Measurements from ENCODE around the gene CDH23. TPM values are rescaled to one million over a fixed set of nuclear protein-coding genes. Genes with fewer than 3 reads are reported as not detected.

CDH23 gene
- total RNA-seq, 4 donors from 2014 or later, result 13.8 to 20.1 (median 17.3) TPM

GRCh38 chr10:71780719-71781118, 384.0 kb downstream of the CDH23 start:
- DNase-seq (ENCODE audit: low spot score in 2 of 2), result no peak
- no peaks in the 10 kb centered on the region for H3K36me3 ChIP-seq
- no peaks in the 10 kb centered on the region for H3K27me3 ChIP-seq
- TF ChIP-seq, protein P1, sequence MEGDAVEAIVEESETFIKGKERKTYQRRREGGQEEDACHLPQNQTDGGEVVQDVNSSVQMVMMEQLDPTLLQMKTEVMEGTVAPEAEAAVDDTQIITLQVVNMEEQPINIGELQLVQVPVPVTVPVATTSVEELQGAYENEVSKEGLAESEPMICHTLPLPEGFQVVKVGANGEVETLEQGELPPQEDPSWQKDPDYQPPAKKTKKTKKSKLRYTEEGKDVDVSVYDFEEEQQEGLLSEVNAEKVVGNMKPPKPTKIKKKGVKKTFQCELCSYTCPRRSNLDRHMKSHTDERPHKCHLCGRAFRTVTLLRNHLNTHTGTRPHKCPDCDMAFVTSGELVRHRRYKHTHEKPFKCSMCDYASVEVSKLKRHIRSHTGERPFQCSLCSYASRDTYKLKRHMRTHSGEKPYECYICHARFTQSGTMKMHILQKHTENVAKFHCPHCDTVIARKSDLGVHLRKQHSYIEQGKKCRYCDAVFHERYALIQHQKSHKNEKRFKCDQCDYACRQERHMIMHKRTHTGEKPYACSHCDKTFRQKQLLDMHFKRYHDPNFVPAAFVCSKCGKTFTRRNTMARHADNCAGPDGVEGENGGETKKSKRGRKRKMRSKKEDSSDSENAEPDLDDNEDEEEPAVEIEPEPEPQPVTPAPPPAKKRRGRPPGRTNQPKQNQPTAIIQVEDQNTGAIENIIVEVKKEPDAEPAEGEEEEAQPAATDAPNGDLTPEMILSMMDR (IDR thresholded peaks at IDR 0.05), result no peak
- TF ChIP-seq EP300 (IDR thresholded peaks at IDR 0.05) (no peak), POLR2A (IDR thresholded peaks at IDR 0.05) (no peak)
- WGBS, 2 donors, result 85 to 89% methylated on average over 9 of the region's 9 CpGs
- no peak overlapping the region for H3K27ac ChIP-seq
- no peaks in the 10 kb centered on the region for H3K9me3 ChIP-seq
- H3K4me3 ChIP-seq, result no peak overlapping the region
- peaks cover 0 to 15% (median 1%) of the 10 kb centered on the region in 4 donors for H3K4me1 ChIP-seq

GRCh38 chr10:71782221-71782916, 385.6 kb downstream of the CDH23 start:
- Histone ChIP-seq H3K4me1 (peaks cover 0 to 10% (median 0%) of the 10 kb centered on the region in 4 donors), H3K9me3 (no peaks in the 10 kb centered on the region), H3K27ac (no peak overlapping the region), H3K27me3 (no peaks in the 10 kb centered on the region), H3K4me3 (no peak overlapping the region), H3K36me3 (no peaks in the 10 kb centered on the region)
- TF ChIP-seq, protein P1 (IDR thresholded peaks at IDR 0.05), result no peak
- no peak for TF ChIP-seq POLR2A (IDR thresholded peaks at IDR 0.05)
- TF ChIP-seq EP300 (IDR thresholded peaks at IDR 0.05), result no peak
- DNase-seq (ENCODE audit: low spot score in 2 of 2), result no peak
- 77 to 81% methylated on average over 6 of the region's 6 CpGs for WGBS, 2 donors

DNA sequence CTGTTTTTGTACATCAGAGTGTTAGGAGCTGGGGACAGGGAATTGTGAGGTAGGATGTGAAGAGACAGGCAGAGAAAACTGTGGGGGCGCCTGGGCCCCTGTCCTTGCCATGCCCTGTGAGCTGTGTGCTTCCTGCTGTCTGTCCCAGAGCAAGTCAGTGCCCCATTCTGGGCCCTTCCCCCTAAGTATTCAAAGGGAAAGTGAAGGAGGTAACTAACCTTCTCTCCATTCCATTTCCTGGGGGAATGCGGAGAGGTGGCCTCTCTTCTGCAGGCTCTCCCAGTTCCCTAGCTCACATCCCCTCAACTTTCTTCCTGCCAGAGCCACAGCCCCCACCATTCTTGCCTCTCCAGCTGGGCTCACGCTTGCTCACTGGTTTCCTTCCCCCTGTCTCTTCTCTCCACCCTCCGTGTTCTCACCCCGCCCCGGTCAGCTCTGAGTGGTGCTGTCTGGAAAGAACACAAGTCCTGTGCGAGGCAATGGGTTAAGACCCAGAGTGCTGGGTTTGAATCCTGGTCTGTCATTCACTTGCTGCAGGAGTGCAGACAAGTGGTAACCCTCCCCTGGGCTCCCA, 386.3 kb downstream of the CDH23 start:
- H3K27ac ChIP-seq, result no peak overlapping the region
- TF ChIP-seq POLR2A (IDR thresholded peaks at IDR 0.05) (no peak), EP300 (IDR thresholded peaks at IDR 0.05) (no peak)
- TF ChIP-seq, protein P1 (IDR thresholded peaks at IDR 0.05), result no peak
- 43 to 46% methylated on average over 7 of the region's 7 CpGs for WGBS, 2 donors

DNA sequence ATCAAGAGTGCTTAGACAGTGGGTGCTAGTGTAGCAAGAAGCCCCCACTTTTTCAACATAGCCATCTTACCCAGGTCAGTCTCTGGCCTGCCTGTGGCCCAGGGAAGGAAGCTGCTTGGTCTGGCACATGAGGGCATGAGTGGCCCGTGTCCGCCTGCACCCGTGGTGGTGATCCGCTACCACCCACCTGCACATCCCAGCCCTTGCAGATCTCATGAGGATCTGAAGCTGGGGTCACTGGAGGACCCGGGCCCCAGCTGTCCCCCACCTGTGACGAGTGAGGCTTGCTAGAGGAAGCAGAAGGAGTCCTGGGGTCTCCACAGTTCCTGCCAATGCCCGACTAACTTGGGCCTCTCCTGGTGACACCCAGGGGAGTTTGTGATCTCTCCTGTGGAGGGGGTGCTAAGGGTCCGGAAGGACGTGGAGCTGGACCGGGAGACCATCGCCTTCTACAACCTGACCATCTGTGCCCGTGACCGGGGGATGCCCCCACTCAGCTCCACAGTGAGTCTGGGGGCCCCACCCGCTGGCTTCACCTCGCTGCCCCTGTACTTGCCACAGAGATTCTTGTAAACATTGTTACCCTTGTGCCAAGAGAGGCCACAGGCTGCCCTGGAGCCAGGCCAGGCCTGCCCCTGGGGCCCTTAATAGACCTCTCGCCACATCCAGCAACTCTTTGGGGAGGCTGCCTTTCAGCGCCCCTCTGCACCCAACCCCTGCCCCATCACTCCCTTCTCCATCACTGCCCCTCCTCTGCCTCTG, 387.4 kb downstream of the CDH23 start:
- no peak for DNase-seq (ENCODE audit: low spot score in 2 of 2)
- no peak overlapping the region for H3K27ac ChIP-seq
- H3K4me1 ChIP-seq, result peaks cover 0 to 10% (median 0%) of the 10 kb centered on the region in 4 donors
- TF ChIP-seq POLR2A (IDR thresholded peaks at IDR 0.05) (no peak), EP300 (IDR thresholded peaks at IDR 0.05) (no peak)
- no peaks in the 10 kb centered on the region for H3K36me3 ChIP-seq
- no peaks in the 10 kb centered on the region for H3K27me3 ChIP-seq
- 76 to 80% methylated on average over 15 to 17 of the region's 17 CpGs for WGBS, 2 donors
- no peak overlapping the region for H3K4me3 ChIP-seq
- no peaks in the 10 kb centered on the region for H3K9me3 ChIP-seq

More for the DNA sequence above, 386.3 kb downstream of the CDH23 start:
- DNase-seq (ENCODE audit: low spot score in 2 of 2), result no peak
- Histone ChIP-seq H3K9me3 (no peaks in the 10 kb centered on the region), H3K4me1 (peaks cover 0 to 10% (median 0%) of the 10 kb centered on the region in 4 donors), H3K4me3 (no peak overlapping the region), H3K27me3 (no peaks in the 10 kb centered on the region), H3K36me3 (no peaks in the 10 kb centered on the region)

DNA sequence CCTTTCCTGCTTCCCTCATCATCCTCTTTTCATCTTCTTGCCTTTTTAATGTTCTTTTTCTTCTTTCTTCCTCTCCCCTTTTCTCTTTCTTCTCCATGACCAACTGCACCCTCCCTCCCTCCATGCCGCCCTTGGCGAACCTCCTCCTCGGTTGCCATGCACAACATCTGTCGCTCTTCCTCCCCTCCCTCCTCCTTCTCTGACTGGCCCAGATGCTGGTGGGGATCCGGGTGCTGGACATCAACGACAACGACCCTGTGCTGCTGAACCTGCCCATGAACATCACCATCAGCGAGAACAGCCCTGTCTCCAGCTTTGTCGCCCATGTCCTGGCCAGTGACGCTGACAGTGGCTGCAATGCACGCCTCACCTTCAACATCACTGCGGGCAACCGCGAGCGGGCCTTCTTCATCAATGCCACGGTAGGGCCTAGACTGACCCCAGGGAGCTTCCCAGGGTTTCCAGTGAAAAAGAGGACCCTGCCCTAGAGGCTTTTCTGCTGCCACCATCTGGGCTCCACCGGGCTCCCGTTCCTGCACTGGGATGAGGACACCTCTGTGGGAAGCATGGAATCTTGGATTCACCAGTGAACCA, 388.1 kb downstream of the CDH23 start:
- Histone ChIP-seq H3K4me3 (no peak overlapping the region), H3K27me3 (no peaks in the 10 kb centered on the region), H3K36me3 (no peaks in the 10 kb centered on the region), H3K4me1 (peaks cover 0 to 10% (median 0%) of the 10 kb centered on the region in 4 donors), H3K9me3 (no peaks in the 10 kb centered on the region), H3K27ac (no peak overlapping the region)
- 93 to 94% methylated on average over 17 to 18 of the region's 18 CpGs for WGBS, 2 donors
- no peak for DNase-seq (ENCODE audit: low spot score in 2 of 2)
- TF ChIP-seq EP300 (IDR thresholded peaks at IDR 0.05) (no peak), POLR2A (IDR thresholded peaks at IDR 0.05) (no peak)
- TF ChIP-seq, protein P1 (IDR thresholded peaks at IDR 0.05), result no peak
